GM18867 (cell line): ENCODE measurements around the gene TCF4.

Experiments used
- ATAC-seq: cut with Tn5 transposase; IDR thresholded peaks from one replicate; pipeline ENCODE4 v1.9.1; 2021; ENCODE audit warnings: mild to moderate bottlenecking, moderate library complexity; ENCODE audit not compliant: unreplicated experiment

Gene TCF4

DNA sequence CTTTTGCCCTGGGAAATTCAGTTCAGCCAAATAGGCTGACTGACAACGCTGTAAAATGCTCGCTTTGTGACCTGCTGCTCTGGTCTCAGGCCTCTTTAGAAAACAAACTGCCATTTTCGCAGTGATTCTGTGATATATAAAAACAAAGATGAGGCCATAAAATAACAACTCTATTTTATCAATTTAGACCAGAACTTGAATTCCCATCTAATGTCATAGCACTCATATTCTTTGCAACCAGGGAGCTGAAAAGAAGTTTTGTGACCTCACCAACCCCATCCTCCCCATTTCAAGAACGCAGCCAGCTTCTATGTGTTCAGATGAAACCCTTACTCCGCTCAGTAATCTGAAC, 40.3 kb downstream of the TCF4 start:
- ATAC-seq: no peak

DNA sequence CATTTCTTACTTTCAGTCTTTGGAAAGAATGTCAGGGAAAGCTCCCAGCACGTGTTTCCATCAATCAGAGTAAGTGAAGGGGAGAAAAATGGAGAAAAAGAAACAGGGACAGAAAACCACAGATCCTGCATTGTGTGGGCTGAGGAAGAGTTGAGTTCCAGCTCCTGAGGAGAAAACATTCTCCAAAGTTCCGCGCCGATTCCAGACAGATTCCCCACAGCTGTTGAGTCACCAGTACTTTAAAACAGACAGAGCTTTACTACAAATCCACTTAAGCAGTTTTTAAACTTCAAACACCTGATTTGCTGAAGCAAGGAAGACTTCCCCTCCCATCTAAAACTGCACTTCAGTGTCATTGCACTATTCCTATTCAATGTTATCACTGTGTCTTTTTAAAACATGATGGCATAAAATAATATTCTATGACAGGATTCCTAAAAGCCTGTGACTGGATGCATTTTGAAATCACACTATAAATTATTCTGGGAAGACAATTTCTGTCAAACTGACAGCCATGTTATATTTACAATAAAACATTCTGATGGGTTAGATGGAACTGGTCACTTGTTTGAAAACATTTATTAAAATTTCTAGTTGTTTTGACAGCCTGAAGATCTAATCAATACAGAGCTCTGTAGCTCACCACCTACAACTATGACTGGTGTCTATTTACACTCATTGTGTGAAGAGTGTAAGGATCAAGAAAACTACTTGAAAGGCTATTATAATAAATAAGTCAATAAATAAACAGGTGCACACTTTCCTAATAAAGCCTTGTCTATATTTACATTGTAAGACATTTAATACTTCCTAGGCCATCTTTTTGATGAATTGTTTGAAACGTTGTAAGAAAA, 40.9 kb downstream of the TCF4 start:
- ATAC-seq: no peak

DNA sequence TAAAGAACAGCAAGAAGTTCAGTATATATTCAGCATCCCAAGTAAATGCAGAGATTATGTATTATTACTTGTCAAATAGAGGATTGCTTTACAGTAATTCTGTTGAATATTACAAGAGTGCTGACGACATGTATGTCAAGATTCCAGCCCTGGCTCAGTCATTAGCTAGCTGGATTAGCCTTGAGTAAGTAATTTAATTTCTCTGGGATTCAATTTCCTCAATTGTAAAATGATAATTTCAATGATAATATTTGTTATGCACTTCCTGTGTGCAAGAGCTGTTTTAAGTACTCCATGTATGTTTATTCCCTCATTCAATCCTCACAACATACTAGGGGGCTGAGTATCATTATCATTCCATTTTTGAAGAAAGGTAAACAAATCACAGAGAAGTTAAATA, 44.0 kb downstream of the TCF4 start:
- ATAC-seq: no peak

DNA sequence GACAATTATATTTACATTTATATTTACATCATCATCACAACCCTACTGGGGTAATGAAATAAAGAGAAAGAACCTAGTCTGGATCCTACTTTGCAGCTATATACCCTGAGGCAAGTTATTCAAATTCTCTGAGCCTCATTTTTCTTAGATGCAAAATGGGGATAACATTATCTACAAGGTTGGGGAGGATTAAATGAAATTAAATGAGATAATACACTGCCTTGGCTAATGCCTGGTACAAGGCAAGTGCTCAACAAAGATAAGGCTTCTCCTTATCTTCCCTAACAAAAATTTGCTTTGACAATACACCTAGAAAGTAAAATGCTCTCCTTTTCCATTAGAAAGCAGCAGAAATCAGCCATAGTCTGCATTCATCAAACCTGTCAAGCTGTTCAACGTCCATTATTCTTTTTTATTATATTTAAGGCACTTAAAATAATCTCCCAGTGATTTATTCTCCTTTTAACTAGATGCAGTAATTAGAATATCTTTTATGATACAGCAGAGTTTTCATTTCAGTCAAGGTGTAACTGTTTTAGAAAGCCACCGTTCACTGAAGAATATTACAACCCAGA, 44.8 kb downstream of the TCF4 start:
- ATAC-seq: no peak

- no peak for ATAC-seq
These were observed 46.4 kb downstream of the TCF4 start for GRCh38 chr18:55541571-55541970.

GRCh38 chr18:55539240-55539639, 48.8 kb downstream of the TCF4 start:
- no peak for ATAC-seq

DNA sequence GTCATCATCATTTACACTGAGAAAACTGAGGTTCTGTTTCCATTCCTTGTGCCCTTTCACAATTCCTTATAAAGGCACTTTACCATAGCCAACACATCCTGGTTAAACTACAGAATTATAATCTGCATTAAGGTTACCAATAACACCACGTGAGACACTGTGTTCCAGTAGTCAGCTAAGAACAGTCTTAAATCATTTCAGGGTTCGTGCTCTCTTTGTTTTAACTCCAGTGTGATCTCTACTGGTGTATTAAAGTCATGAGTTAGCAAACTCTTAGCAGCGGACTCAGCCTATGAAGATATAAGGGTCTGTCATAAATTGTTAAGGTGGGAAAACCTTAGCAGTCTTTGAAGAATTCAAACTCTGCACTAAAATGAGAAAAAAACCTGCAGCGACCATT, 53.0 kb downstream of the TCF4 start:
- no peak for ATAC-seq

DNA sequence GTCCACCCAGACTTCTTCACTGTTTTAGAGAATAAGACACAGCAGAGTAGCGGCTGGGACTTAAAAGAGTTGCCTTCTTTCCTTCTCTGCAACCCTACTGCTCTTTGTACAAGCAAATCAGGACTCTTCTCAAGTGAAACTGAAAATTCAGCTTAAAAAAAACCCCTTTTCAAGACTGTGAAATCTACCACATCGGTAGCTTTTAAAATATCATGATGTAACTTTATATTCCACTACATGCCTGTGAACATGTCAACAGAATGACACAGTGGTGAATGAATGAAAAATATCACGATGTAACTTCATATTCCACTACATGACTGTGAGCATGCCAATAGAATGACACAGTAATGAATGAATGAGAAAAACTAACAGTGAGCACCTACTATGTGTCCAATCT, 53.4 kb downstream of the TCF4 start:
- peak; percentile 76 for ATAC-seq

- ATAC-seq: no peak
These were observed 57.8 kb downstream of the TCF4 start for GRCh38 chr18:55530166-55530565.

GRCh38 chr18:55529581-55529980, 58.4 kb downstream of the TCF4 start:
- no peak for ATAC-seq

DNA sequence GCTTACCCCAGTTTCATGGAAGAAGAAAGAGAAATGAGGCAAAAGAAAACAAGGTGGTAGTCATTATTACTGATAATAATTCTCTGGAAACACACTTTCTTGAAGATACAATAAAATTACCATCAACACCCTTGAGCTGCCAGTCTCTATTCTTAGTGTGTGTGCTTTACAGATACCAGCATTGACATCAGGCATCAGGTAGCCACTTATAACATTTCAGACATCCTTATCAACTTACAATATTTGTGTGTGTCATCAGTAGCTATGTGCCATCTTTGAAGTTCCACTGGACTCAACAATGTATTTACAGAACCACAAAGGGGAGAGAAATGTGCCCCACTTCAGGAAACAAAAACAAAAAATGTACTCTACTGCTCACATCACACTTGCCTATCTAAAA, 62.1 kb downstream of the TCF4 start:
- no peak for ATAC-seq

DNA sequence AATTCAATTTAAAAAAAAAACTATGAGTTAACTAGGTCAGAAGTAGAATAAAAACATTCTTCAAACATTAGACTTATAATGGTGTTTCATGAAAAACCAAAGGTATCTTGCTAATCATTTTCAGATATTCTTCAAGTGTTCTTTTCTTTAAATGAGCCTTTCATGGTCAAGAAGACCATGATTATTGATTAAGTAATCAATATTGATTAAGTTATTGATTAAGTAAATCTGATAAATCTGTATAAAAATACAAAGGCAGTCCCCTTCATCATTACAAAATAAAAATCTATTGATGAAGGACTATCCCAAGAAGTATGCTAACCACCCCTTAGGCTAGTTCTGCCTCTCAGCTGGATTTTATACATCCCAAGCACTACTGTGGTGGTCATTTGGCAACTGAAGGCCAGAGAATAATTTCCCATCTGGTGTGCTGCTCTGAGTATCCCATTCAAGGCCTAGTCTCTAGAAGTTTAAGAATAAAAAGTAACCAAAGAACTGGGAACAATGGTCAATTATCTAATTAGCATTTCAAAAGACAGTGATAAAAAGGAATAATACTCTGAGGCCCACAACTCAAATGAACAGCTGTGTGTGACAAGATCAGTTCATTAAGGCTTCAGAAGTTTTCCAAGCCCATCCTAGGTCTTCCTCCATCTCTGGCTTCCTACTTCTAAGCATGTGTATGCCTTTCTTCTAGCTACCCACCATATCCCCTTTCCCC, 63.5 kb downstream of the TCF4 start:
- ATAC-seq: no peak

GRCh38 chr18:55523001-55523400, 65.0 kb downstream of the TCF4 start:
- ATAC-seq: no peak

DNA sequence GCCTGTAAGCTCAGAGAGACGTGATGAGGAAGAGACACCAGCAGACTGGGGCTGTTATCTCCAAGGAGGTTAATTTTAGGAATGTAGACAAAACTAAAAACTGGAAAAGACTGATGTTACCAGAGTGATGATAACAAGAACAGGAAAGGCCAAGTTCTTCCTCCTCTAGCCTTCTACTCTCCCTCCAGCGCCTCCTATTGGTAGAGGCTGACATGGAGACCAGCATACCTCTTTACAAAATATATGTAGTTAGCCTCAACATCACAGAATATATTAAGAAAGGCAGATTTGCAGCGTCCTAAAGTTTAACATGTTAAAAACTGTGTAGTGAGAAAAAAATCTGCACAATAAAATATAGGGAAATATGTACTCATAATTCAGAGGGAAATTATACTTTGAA, 66.0 kb downstream of the TCF4 start:
- peak; percentile 87 for ATAC-seq

DNA sequence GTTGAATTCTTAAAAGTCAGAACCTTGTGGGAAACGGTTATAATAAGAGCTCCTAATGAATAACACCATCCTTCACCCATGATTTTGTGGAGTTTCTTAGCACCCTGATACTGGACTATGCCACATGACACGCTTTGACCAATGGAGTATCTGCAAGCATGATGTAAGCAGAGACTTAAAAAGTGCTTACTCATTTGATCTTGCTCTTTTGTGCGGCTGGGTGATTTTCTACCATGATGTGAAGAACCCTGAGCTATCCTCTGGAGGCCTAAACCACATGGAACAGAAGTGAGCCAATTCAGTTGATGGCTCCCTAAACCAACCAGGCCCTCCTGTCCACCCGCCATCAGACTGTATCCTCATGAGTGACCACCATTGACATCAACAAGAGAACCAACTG, 70.9 kb downstream of the TCF4 start:
- ATAC-seq: no peak

GRCh38 chr18:55515941-55516710, 71.9 kb downstream of the TCF4 start:
- no peak for ATAC-seq

DNA sequence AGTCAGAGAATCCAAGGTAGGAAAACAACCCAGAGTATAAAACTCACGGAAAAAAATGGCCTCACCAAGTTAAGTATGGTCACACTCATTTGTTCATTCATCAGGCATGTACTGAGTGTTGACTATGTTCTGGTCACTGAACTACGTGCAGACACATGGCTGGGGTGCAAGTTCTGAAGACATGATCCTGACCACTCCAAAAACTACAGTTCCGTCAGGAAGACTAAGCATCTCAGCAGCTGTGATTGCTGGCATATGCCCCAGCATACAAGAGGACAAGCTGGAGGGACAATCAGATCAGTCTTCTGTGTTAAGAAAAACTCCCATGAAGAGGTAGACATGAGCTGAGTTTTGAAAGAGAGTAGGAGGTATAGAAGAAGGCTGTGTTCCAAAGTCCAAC, 72.8 kb downstream of the TCF4 start:
- ATAC-seq: no peak

DNA sequence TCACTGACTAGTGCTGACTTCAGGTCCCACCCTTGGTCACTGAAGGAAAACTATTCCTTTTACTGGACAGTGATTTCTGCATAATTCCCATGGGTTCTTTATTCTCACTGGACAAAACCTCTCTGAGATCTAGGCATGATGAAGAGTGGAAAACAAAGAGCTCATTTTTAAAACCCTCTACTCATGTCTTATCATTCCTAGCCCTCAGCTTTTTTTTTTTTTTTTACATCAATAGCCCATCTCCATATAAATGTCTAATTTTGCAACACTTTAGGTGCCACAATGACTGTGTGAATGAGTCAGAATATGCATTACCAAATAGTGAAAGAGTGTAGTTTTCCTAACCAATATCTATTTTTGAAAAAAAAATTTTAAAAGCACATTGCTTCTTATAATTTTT, 74.8 kb downstream of the TCF4 start:
- no peak for ATAC-seq

GRCh38 chr18:55511277-55511676, 76.7 kb downstream of the TCF4 start:
- no peak for ATAC-seq

DNA sequence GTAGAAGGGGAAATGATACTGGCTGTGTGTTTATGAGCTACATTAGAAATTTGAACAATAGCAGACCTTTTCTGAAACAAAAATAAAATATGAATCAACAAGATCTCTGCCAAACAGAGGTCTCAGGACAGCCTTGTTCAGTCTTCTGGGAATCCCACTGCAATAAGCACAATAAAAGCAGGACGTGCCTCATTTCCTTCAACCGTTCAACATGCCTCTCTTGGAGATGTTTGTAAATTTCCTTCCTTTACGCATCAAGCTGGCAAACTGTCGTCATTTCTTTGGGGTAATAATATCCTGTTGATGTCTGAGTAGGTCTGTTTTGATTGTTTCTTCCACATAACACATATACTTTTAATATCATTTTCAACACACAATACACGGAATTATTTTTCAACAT, 77.2 kb downstream of the TCF4 start:
- no peak for ATAC-seq

- peak; percentile 86 for ATAC-seq
These were observed 78.2 kb downstream of the TCF4 start for GRCh38 chr18:55509631-55510324.
